Upper lobe of left lung (tissue), 4 donors: ENCODE results near the gene DMP1.

Source experiments
- CTCF ChIP-seq, 6 experiments: fragments of 450-650 bp in 4 of 6; fragments of 200-600 bp in 2 of 6; sonication (generic) in 2 of 6; IDR thresholded peaks; one replicate each; pipeline ENCODE4 v1.5.1; 2016 to 2019; ENCODE audit warnings: antibody characterized with exemption in 6 of 6
- POLR2AphosphoS5 ChIP-seq, 2 donors: sonication (generic); formaldehyde crosslinking; IDR thresholded peaks; one replicate each; pipeline ENCODE4 v1.5.1; 2017; ENCODE audit warnings: antibody characterized with exemption in 2 of 2

GRCh38 chr4:87620086-87620485, 30.0 kb upstream of the DMP1 start:
- TF ChIP-seq CTCF (IDR thresholded peaks at IDR 0.05) = no peak
- no peak for TF ChIP-seq POLR2AphosphoS5 (IDR thresholded peaks at IDR 0.05)
